Astrocyte (in vitro differentiated cells and primary cell): ENCODE results near the gene JAKMIP3.

Experiments
- EZH2 ChIP-seq: IDR thresholded peaks from 2 replicates; pipeline ENCODE4 v1.6.1; 2012; ENCODE audit warnings: mild to moderate bottlenecking, low read length, inconsistent platforms; ENCODE audit not compliant: insufficient read depth
- TF ChIP-seq, protein P1 (sequence below): IDR thresholded peaks from 2 replicates; pipeline ENCODE4 v1.5.1; 2011; ENCODE audit warnings: low read depth, mild to moderate bottlenecking, inconsistent platforms, low read length, moderate library complexity; ENCODE audit not compliant: insufficient read depth

DNA sequence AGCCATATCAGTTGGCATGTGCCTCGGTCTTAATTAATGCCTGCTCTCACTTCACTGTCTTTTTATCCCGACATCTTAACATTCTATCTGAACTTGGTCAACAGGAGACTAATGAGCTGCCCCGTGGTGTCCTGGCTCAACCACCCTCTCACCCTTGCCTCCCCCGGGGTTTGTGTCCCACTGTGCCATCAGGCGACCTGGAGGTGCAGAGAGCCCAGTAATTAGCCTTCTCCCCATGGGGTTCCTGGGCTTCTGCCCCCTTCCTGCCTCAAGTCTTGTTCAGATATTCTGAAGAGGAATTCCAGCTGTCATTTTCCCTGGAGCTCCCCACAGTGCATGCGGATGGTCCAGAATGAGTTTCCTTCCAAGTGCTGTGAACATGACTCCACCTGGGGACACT is 10.1 kb upstream of the JAKMIP3 start:
- no peak for TF ChIP-seq EZH2
- TF ChIP-seq, protein P1, sequence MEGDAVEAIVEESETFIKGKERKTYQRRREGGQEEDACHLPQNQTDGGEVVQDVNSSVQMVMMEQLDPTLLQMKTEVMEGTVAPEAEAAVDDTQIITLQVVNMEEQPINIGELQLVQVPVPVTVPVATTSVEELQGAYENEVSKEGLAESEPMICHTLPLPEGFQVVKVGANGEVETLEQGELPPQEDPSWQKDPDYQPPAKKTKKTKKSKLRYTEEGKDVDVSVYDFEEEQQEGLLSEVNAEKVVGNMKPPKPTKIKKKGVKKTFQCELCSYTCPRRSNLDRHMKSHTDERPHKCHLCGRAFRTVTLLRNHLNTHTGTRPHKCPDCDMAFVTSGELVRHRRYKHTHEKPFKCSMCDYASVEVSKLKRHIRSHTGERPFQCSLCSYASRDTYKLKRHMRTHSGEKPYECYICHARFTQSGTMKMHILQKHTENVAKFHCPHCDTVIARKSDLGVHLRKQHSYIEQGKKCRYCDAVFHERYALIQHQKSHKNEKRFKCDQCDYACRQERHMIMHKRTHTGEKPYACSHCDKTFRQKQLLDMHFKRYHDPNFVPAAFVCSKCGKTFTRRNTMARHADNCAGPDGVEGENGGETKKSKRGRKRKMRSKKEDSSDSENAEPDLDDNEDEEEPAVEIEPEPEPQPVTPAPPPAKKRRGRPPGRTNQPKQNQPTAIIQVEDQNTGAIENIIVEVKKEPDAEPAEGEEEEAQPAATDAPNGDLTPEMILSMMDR: no peak
